Stimulated activated CD4-positive, alpha-beta T cell treated with anti-CD3 and anti-CD28 coated beads, Interleukin-1b, Interleukin-23, amount 100 ng/mL, for 48 hours (primary cell): ENCODE data around the gene RPL22.

Source experiments
- DNase-seq: peaks from one replicate; pipeline ENCODE4 v3.0.0-alpha.2; 2020

The RPL22 gene

DNA sequence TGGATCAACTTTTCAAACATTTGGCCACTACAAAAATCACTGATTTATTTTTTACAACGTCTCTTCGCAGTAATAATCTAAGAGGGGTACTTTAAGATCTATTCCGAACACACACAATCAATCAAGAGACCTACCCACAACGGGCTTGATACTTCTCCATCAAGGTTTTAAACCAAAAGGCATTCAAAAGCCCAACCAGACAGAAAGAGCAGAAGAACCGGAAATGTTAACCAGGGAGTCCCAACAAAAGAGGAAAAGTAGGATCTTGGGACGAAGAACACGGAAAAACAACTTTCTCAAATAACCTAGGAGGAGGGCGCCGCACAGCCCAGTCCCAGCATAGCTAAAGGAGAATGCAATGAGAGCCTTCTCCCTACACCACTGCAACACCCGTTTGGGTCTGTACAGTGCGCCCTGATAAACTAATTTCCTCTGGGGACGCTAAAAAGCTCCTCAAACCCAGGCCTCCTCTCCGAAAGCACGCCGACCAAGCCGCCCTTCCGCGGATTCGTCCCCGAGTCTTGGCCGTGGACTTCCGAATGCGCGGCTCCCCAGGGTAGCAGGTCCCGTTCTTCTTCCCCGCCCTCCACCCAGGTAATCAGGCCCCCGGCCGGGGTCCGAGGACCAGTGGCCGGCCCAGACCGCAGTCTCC, 623 bp downstream of the RPL22 start:
- DNase-seq: no peak

DNA sequence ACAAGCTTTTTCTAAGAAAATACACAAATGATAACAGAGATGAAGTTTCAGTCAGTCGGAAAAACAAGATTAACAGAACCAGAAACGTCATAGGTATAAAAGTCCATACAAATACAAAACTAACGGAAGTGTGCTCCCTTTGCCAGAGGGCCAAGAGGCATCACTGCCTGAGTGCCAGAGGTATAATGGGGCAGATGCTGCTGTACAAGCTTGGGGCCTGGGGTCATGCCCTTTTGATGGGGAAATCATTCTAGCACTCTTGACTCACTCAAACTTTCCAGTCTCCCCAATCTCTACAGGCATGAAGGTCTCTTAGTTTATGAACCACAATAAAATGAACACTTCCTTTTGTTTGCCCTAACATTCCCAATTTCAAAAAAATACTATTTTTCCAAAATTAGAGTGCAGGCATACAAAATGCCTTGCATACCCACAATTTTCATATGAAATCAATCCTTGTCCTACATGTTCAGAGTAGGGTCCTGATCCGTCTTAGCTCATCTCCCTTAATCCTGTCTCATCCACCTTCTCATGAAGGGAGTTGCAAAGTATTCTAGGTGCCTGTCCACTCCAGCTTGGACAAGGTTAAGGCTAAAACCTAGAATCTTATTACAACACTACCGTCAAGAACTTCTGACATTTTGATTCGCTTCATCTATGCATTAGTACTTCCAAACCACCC, 1.5 kb downstream of the RPL22 start:
- DNase-seq: no peak

DNA sequence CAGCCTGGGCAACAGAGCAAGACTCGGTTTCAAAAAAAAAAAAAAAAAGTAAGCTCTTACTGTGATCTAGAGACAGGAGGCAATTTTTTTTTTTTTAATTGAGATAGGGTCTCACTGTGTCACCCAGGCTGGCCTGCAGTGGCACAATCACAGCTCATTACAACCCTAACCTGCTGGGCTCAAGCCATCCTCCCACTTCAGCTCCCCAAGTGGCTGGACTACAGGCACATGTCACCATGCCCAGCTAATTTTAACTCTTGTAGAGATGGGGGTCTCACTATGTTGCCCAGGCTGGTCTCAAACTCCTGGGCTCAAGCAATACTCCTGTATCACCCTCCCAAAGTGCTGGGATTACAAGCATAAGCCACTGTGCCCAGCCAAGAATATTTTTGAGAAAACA, 7.4 kb downstream of the RPL22 start:
- DNase-seq: no peak

DNA sequence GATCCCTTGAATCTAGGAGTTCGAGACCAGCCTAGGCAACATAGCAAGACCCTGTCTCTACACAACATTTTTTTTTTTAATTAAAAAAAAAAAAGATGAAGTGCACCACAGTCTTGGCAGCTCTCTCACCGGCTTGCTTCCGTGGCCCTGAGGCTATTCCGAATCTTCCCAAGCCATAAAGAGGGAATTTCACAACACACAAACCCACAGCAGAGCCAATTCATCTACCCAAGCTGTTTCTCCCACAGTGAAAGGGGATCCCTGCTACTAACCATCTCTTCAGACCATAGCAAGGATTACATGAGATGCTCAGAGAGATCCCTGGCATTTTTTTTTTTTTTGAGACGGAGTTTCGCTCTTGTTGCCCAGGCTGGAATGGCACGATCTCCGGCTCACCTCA, 10.9 kb downstream of the RPL22 start:
- DNase-seq: no peak

DNA sequence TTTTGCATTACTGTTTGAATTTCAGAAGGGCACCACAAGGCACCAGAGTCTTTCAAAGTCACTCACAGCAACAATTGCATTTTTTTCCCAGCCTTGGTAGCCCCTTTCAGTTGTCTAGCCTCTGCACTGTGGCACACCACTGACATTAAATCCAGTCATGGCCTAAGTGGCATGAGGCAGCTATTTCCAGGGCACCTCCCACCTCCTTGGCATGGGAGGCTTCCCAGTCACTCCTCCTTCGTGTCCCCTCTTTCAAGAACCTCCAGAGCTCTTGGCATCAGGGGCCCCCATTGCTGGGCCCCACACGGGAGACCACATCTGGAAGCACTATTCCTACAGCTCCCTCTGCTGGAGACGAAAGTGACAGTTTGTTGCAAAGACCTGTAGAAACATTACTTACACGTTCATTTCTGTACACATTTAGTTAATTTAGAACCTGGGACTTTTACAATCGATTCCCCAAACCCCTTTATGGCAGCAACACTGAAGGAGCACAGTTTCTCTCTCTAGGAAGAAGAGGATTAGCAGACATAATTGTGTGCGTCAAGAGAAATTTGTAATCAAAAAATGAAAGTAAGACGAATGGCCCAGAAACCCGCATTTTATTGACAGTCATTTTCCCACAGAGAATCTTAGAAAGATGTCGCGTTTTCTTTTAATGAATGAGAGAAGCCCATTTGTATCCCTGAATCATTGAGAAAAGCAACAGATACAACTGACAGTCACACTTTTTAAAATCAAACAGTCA, 13.6 kb downstream of the RPL22 start:
- peak; percentile 29 for DNase-seq

DNA sequence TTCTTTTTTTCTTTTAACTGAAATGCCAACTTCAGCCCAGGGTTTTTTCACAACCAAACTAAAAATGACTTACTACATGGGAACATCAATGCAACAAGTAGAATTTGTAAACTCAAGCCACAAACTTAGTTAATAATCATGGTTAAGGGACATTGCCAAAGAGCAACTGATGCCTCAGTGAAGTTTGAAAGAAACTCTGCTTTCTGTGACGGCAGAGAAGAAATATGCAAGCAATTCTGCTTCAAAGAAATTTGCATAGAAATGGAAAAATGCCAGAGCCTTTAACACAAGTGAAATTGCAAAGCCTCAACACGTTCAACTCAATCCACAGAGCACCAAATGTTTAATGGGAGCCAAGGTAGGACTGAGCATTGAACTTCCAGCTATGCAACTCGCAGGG, 14.2 kb downstream of the RPL22 start:
- no peak for DNase-seq

DNA sequence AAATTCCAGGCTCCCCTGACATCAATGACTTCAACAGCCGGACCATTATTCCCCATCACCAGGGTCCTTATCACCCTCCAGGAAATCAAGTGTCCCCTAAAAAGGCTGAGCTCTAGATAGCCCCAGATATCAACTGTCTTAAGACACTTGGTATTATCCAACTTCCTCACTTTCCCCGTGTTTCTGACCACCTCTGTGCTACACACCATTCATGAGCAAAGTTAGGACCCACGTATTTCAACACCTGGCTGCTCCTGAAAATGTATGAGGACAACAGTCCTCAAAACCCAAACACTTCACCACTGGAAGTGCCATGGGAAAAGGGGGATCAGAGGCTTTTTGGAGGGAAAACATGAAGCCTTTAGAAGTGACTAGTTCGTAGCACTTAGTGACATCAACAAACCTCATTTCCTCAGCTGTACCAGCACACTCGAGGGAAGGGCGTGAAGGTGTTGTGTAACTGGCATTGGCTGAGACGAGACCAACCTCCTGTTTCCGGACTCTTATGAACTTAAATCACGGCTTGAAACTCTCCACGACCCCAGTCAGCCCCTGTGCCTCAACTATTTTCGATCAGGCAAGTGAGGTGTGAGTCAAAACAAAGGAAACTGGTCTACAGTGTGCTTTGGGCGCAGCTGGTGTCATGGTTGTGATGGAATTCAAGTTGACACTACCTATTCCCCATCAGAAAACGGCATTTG, 15.2 kb downstream of the RPL22 start:
- DNase-seq: no peak

DNA sequence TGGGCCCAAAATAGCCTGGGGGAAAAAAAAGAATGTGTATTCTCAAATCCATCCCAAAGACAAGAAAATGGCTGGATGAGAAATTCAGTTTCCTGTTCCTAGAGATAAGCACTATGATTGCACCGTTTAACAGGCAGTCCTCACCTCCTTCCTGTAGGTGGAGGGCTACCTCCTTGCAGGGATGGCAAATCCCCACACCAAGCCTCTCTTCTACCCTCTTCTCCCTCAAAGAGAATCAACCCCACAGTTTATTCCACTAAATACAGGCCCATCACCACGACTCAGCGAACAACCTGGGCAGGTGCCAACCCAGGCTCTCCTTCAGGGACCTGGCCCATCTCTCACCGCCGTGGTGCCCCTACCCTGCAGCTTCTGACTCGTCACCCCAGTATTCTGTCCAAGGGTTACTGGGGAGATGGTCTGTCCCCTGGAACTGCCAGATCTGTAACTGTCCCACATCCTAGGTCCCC, 15.8 kb downstream of the RPL22 start:
- no peak for DNase-seq

DNA sequence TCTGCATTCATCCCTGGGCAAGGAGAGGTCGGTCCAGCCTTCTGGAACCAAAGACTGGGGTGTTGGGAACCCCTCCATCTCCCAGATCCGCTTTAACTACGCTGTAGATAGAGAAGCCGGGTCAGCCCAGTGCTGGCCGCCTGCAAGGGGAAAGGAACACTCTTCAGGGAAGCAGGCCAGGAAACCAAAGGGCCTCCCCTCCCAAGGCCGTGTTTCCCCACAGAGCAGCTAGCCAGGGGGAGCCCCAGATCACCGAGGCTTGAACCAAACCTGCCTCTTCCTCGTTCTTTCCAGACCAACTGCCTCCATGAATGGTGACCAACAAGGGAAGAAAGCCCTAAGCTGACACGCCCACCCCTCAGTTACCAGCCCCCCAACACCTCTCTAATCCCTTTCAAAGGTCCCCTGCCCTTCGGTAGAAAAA, 18.0 kb downstream of the RPL22 start:
- DNase-seq: no peak

DNA sequence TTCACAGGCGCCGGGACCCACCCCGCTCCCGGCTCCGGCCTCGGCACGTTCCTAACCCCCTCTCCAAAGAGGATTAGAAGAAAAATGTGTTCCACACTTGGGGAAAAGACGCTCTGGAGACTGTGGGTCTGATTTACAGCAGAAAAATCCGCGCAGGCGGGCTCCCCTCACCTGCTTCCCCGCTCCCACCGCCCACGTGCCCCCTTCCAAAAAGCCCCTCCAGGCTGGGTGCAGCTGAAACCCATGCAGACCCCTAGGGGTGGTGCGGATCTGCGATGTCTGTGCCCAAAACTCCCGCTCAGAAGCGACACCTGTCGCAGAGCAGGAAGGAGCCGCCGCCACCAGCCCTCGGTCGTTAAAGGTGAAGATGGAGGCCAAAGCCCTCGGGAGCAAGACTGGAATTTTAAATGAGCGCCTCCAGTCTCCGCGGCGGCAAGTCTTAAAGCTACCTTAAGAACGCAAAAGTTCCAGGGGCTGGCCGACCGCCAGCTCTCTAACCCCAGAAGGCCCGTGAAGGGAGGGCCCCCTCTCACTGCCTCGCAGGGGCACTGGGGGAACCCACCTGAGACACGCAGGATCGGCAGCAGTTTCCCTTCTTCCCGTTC, 18.6 kb downstream of the RPL22 start:
- DNase-seq: no peak

DNA sequence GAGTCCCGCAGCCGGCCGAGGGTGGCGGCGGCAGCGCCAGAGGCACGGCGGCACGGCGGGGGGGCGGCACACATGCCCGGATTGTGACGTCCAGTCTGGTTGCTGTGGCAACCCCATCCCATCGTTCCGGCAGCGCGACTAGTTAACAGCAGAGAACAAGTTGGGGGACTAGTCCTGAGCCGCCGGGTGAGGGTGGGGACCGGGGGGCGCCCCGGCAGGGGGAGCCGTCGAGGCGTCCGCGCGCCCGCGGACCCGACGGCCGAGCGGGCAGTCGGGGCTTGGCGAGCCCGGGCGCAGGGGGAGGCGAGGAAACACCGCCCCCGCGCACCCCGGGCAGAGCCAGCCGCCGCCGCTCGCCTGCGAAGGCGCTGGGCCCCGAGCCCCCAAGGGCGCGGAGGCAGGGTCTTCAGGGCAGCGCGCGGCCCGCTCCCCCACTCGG, 19.1 kb downstream of the RPL22 start, which contains the start of gene CHD5:
TSS of gene CHD5 (minus strand) at position 54 of the 439 bp plus-strand sequence. CDS start 298 bp downstream, outside the sequence.
- DNase-seq: no peak

DNA sequence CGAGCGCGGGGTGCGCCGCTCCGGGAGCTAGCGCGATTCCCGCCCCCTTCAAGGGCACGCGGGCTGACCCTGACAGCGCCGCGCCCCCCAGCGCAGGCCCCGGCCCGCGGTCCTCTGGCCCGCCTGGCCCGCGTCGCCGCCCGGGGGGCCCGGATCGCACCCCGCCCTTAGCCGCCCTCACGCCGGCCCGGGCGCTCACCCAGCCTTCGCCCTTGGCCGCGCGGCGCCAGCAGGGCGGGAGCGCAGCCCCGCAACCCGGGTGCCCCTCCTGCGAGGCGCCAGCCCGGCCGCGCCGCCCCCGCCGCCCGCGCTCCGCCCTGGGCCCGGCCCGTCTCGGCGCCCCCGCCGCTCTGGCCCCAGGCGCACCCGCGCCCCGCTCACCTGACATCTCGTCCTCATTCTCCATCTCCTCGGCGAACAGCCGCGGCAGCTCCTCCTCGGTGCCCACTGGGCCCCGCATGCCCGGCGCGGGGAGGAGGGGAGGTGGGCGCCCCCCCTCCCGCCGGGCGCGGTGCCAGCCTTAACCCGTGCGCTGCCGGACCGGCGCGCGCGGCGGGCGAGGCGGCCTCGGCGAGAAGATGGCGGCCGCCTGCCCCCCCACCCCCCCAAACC, 19.7 kb downstream of the RPL22 start:
- DNase-seq: no peak

DNA sequence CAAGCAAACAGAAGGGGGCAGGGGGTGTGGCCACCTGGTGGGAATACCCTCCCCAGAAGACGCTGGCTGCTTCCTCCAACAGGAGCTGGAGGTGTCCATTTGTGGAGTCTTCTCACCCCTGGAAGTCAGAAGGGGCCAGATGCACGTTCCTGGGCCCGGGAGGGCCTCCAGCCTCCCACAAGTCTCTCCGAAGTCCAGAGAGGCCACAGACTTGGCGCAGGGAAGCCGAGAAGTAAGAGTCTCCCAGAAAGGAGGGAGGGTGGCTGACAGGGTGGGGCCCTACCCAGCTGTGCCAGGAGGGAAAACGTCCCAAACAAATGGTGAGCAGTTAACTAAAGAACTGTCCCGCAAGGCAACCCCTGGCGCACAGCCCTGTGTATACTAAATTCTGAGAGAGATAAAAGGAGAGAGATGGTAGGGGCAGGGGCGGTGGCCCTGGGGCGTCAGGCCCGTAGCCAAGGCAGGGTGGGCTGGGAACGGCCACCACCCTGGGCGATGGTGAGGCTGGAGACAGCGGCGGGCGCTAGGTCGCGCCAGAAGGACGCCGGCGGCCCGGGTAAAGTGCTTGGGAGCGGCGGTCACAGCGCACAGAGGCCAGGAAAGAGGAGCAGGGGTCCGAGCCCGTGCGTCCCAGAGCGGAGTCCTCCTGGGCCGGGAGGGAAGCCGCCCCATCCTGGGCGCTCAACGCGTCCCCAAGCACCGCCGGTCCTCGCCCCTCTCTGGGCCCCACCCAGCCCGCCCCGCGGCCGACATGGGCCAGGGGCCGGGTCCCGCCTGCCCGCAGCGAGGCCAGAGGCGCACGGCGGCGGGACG, 20.4 kb downstream of the RPL22 start:
- DNase-seq: no peak

DNA sequence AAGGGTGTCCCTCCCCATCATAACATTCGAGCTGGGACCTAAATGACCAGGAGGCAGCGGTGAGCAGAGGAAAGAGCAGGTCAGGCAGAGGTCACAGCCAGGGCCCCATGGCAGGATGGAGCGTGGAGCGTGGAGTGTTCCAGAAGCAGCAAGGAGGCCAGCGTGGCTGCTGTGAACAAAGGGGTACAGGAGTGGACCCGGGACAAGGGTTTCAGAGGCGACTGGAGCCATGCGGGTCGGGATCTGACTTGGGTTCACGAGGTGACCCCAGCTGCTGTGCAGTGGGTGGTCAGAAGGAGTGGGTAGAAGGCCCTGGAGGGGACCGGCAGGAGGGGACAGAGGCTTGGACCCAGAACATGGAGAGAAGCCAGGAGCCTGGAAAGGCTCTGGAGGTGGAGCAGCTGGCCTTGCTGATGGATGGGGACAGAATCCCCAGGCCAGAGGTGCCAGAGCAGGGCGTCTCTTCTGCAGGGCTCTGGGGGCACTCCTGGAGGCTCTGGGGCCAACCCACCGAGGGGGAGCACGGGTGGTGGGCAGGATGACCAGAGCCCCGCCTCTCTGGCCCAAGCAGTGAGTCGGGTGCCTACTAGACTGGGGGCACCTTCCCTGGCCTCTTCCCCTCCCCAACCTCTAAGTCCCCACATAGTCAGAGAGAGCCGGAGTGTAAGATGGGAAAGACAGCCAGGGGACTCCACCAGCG, 21.6 kb downstream of the RPL22 start:
- no peak for DNase-seq

DNA sequence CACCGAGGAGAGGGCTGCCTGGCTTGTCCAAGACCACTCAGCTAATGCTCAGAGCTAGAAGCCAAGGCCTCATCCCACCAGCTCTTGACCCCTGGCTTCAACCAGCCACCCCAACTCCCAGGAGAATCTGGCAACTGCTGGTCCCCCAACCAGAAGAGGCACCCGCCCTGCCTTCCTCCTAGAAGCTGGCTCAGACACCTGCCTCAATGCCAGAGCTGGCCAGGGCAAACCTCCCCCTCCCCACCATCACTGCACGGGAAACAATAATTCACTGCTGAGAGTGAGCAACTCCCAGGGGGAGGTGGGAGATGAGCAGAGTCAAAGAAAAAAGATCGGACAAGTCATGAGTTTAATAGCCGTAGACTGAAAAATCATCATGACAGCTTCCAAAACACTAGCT, 22.6 kb downstream of the RPL22 start:
- no peak for DNase-seq

DNA sequence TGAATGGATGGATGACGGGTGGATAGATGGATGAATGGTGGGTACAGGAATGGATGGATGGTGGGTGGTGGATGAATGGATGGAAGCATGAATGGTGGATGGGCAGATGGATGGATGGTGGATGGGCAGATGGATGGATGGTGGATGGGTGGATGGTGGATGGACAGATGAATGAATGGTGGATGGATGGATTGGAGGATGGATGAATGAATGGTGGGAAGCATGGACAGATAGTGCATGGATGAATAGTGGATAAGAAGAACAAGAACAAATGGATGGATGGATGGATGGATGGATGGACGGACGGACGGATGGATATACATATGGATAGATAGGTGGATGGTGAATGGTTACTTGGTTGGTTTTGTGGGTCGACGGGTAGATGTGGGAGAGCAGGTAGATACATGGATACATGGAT, 24.0 kb downstream of the RPL22 start:
- no peak for DNase-seq

DNA sequence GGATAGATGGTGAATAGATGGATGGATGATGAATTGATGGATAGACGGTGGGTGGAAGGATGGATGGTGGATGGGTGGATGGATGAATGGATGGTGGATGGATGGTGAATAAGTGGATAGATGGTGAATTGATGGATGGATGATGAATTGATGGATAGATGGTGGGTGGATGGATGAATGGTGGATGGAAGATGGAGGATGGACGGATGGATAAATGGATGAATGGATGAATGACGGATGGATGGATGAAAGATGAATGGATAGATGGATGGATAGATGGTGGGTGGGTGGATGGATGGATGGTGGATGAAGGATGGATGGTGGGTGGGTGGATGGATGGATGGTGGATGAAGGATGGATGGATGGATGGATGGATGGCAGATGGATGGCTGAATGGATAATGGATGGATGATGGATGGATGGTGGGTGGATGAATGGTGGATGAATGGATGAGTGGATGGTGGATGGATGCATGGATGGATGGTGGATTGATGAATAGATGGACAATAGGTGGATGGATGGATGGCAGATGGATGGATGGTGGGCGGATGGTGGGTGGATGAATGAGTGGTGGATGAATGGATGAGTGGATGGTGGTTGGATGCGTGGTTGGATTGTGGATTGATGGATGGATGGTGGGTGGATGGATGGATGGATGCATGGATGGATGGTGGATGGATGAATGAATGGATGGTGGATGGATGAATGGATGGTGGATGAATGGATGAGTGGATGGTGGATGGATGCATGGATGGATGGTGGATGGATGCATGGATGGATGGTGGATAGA, 24.6 kb downstream of the RPL22 start:
- no peak for DNase-seq

DNA sequence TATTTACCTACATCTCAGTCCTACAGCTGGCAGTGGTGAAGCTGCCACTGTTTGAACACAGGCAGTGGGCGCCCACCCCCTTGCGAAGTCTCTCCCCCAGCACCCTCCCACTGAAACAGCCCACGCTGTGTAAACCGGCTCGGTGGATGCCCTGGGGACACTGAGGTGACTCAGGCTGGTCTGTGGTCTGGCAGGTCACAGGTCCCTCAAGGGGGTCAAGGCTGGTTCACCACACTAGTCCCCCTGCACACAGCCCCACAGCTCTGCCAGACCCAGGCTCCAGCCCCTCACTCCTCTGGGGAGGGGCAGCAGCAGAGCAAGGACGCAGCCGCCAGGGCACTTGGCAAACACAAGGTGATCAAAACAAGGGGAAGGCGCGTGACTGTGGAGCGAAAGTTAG, 26.8 kb downstream of the RPL22 start:
- no peak for DNase-seq

DNA sequence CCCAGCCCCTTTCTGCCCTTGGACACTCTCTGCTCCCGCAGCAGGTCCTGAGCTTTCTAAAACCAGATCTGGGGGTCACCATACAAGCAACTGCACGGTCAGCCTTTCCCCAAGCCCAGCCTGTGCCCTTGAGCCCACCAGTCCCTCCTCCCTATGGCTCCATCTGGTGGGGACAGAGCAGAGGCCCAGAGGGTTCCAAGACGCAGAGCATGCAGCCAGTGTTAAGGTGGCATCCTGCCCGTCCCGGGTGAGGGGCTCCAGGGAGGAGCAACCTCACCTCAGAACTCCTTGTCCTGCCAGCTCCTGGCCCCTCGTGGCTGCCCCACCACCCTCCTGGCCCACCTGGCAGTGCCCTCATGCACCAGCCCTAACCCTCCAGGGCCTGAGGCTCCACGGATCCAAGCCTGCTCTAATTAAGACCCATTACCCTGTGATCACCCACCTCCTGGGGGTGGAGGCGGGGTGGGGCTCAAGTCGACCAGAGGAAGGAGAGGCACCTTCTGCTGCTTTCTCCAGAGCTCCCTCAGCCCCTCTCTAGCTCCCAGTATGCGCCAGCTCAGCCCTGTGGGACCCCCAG, 27.8 kb downstream of the RPL22 start:
- no peak for DNase-seq
